Ovary (tissue), 9 donors: ENCODE results near the gene LRRC56. TPM values are rescaled to one million over a fixed set of nuclear protein-coding genes. Genes with fewer than 3 reads are reported as not detected.
"Not testable (repeated sequence)": the region's sequence is repeated elsewhere in the genome, so short reads cannot be mapped to it uniquely, and the experiment has no call there.

Experiments
- DNase-seq, 5 donors: peaks; one replicate each; pipeline ENCODE4 v3.0.0-alpha.2; 2019 to 2020
- H3K27ac ChIP-seq, 2 donors: fragments of 200-600 bp; one replicate each; pipeline versions ENCODE4 v1.5.1 to v1.8.0; 2019 to 2022
- H3K27me3 ChIP-seq: fragments of 200-600 bp; one replicate; pipeline ENCODE4 v1.8.0; 2022
- H3K36me3 ChIP-seq: fragments of 200-600 bp; sonication (generic); one replicate; pipeline ENCODE4 v1.5.1; 2019
- H3K4me1 ChIP-seq: one replicate; pipeline ENCODE4 v1.8.1; 2013; ENCODE audit warnings: mild to moderate bottlenecking, moderate library complexity; ENCODE audit not compliant: insufficient read depth
- H3K4me3 ChIP-seq: fragments of 200-600 bp; sonication (generic); one replicate; pipeline ENCODE4 v1.5.1; 2017
- H3K9me3 ChIP-seq, 2 donors: fragments of 200-600 bp in 1 of 2; sonication (generic) in 1 of 2; one replicate each; pipeline versions ENCODE4 v1.5.1 to v1.8.1; 2013 to 2019; ENCODE audit warnings: mild to moderate bottlenecking in 1 of 2, moderate library complexity in 1 of 2
- EP300 ChIP-seq: sonication (generic); formaldehyde crosslinking; IDR thresholded peaks from one replicate; pipeline ENCODE4 v1.6.1; 2017; ENCODE audit warnings: antibody characterized with exemption
- POLR2A ChIP-seq: fragments of 450-650 bp; IDR thresholded peaks from one replicate; pipeline ENCODE4 v1.6.1; 2017; ENCODE audit warnings: antibody characterized with exemption, mild to moderate bottlenecking, moderate library complexity
- WGBS, 3 donors: extraction: QIAGEN DNeasy Blood & Tissue Kit in 1 of 3; methylation state at CpG; one replicate each; pipeline versions ENCODE4 v1.1.5 to v1.1.7; 2013 to 2017; 5-methylcytosine and 5-hydroxymethylcytosine counted together
- intact Hi-C, 4 donors: fragments of 100-400 bp; cut with DNase I; formaldehyde crosslinking; loops; one replicate each; pipeline versions ENCODE4 v1.11.0 to v1.15.1; 2022 to 2023
- polyA plus RNA-seq, 2 donors: library from polyadenylated mRNA; stranded (reverse); fragments of 200-250 nt in 1 of 2; fragments of 350-450 nt in 1 of 2; fragmentation: Illumina TruSeq in 1 of 2; extraction: RNeasy Lipid Tissue Mini Kit (QIAGEN cat#74804) in 1 of 2; gene quantifications; one replicate each; pipeline ENCODE4 v1.2.3, GENCODE V29; 2013 to 2014
- total RNA-seq, 7 donors: library from RNA; depleted of rRNA in 2 of 7; stranded (reverse); fragments of >200 nt in 2 of 7; fragmentation: NEBNext Ultra II Directional in 3 of 7; extraction: Animal tissue kit (Norgen Biotek cat#: 25700) in 3 of 7; gene quantifications; one replicate each; pipeline versions ENCODE4 v1.1.0 to v1.2.4, GENCODE V29; 2016 to 2023
- TF ChIP-seq, protein P1 (sequence below), 3 donors: fragments of 450-650 bp in 2 of 3; fragments of 200-600 bp in 1 of 3; IDR thresholded peaks; one replicate each; pipeline versions ENCODE4 v1.5.1 to v1.8.0; 2016 to 2022; ENCODE audit warnings: antibody characterized with exemption in 3 of 3, mild to moderate bottlenecking in 1 of 3
- donor health status: DM: no; HTN: no; CAD: no; lungs with moderate emphysema.
- donor health status: DM: no; HTN: no; CAD: no.
- donor health status: Bipolar disorder and iron deficiency.
- donor health status: DM: yes; HTN: yes; CAD: no.
- donor health status: DM: no; HTN: no; CAD: no.
- donor health status: DM: yes; HTN: yes; CAD: no.

LRRC56 gene
- total and polyA plus RNA-seq, 9 donors = 0.60 to 6.2 (median 2.0) TPM; not detected in 1

DNA sequence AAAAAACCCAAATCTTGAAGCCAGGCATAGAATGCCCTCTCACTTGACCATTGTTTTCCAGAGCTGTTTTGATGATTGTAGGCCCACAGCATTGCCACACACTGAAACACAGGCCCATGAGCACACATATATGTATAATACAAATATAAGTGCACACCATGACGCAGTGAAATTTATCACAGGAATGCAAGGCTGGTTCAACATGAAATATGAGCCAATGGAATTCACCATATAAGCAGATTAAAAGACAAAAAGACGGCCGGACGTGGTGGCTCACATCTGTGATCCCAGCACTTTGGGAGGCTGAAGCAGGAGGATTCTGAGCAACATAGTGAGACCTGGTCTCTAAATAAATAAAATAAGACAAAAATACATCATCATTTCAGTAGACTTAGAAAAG, 20.9 kb upstream of the LRRC56 start:
- Histone ChIP-seq H3K4me3 (no peak overlapping the region), H3K36me3 (no peaks in the 10 kb centered on the region), H3K9me3 (no peaks in the 10 kb centered on the region), H3K27me3 (no peaks in the 10 kb centered on the region), H3K27ac (no peak overlapping the region), H3K4me1 (no peaks in the 10 kb centered on the region)
- intact Hi-C loops = no loop called here
- no peak for DNase-seq
- TF ChIP-seq, protein P1, sequence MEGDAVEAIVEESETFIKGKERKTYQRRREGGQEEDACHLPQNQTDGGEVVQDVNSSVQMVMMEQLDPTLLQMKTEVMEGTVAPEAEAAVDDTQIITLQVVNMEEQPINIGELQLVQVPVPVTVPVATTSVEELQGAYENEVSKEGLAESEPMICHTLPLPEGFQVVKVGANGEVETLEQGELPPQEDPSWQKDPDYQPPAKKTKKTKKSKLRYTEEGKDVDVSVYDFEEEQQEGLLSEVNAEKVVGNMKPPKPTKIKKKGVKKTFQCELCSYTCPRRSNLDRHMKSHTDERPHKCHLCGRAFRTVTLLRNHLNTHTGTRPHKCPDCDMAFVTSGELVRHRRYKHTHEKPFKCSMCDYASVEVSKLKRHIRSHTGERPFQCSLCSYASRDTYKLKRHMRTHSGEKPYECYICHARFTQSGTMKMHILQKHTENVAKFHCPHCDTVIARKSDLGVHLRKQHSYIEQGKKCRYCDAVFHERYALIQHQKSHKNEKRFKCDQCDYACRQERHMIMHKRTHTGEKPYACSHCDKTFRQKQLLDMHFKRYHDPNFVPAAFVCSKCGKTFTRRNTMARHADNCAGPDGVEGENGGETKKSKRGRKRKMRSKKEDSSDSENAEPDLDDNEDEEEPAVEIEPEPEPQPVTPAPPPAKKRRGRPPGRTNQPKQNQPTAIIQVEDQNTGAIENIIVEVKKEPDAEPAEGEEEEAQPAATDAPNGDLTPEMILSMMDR (IDR thresholded peaks at IDR 0.05) = no peak
- TF ChIP-seq EP300 (no peak), POLR2A (no peak)
- 89 to 94% (median 91%) methylated on average over 4 of the region's 4 CpGs for WGBS, 3 donors

DNA sequence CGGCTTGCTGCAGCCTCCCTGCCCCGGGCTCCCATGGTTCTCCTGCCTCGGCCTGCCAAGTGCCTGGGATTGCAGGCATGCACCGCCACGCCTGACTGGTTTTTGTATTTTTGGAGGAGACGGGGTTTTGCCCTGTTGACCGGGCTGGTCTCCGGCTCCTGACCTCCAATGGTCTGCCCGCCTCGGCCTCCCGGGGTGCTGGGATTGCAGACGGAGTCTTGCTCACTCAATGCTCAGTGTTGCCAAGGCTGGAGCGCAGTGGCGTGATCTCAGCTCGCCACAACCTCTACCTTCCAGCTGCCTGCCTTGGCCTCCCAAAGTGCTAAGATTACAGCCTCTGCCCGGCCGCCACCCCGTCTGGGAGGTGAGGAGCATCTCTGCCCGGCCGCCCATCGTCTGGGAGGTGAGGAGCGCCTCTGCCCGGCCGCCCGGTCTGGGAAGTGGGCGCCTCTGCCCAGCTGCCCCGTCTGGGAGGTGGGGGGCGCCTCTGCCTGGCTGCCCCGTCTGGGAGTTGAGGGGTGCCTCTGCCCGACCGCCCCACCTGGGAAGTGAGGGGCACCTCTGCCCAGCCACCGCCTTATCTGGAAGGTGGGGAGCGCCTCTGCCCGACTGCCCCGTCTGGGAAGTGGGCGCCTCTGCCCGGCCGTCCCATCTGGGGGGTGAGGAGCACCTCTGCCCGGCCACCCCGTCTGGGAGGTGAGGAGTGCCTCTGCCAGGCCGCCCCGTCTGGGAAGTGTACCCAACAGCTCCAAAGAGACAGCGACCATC, 20.2 kb upstream of the LRRC56 start:
- H3K36me3 ChIP-seq, H3K27ac ChIP-seq, H3K4me3 ChIP-seq, H3K9me3 ChIP-seq, H3K4me1 ChIP-seq, intact Hi-C loops, H3K27me3 ChIP-seq: not testable (repeated sequence)
- 95 to 96% (median 96%) methylated on average over 39 to 43 of the region's 43 CpGs for WGBS, 3 donors
- peak in 4 of 5 donors; percentile 22 to 50 (median 44) for DNase-seq

GRCh38 chr11:518463-519202, 18.7 kb upstream of the LRRC56 start:
- intact Hi-C loops = no loop called here
- TF ChIP-seq POLR2A (peak; percentile 37), EP300 (no peak)
- TF ChIP-seq, protein P1 (IDR thresholded peaks at IDR 0.05) = peak; percentile 100
- Histone ChIP-seq H3K27ac (peak overlapping the region in 1 of 2 donors; percentile 40), H3K27me3 (no peaks in the 10 kb centered on the region), H3K4me1 (no peaks in the 10 kb centered on the region), H3K4me3 (peak overlapping the region; percentile 1), H3K9me3 (no peaks in the 10 kb centered on the region), H3K36me3 (no peaks in the 10 kb centered on the region)
- 4 to 11% (median 5%) methylated on average over 45 to 74 of the region's 74 CpGs for WGBS, 3 donors
- DNase-seq = peak; percentile 88 to 97 (median 94)

GRCh38 chr11:520428-521176, 16.7 kb upstream of the LRRC56 start:
- Histone ChIP-seq H3K27me3 (no peaks in the 10 kb centered on the region), H3K36me3 (no peaks in the 10 kb centered on the region), H3K27ac (no peak overlapping the region), H3K4me1 (no peaks in the 10 kb centered on the region), H3K9me3 (no peaks in the 10 kb centered on the region), H3K4me3 (no peak overlapping the region)
- intact Hi-C loops = no loop called here
- WGBS, 3 donors = 92% methylated on average over 39 of the region's 39 CpGs
- DNase-seq = peak in 1 of 5 donors; percentile 46
- TF ChIP-seq, protein P1 (IDR thresholded peaks at IDR 0.05) = no peak
- no peak for TF ChIP-seq EP300
- no peak for TF ChIP-seq POLR2A
